Fibroblast of lung (primary cell): ENCODE data around the gene CCDC116.
"Not testable (repeated sequence)": the region's sequence is repeated elsewhere in the genome, so short reads cannot be mapped to it uniquely, and the experiment has no call there.

Source experiments
- EZH2 ChIP-seq: IDR thresholded peaks from 2 replicates; pipeline ENCODE4 v1.5.1; 2012; ENCODE audit warnings: low read length, control low read depth, mild to moderate bottlenecking; ENCODE audit errors: missing control alignments
- TF ChIP-seq, protein P1 (sequence below), 2 donors: IDR thresholded peaks in 1 of 2; conservative IDR thresholded peaks in 1 of 2; 1 replicate in 1 of 2; 2 replicates in 1 of 2; pipeline ENCODE4 v1.5.1; 2011 to 2012; ENCODE audit warnings: low read length in 2 of 2, control low read depth in 1 of 2, inconsistent platforms in 1 of 2, low read depth in 1 of 2, mild to moderate bottlenecking in 1 of 2

DNA sequence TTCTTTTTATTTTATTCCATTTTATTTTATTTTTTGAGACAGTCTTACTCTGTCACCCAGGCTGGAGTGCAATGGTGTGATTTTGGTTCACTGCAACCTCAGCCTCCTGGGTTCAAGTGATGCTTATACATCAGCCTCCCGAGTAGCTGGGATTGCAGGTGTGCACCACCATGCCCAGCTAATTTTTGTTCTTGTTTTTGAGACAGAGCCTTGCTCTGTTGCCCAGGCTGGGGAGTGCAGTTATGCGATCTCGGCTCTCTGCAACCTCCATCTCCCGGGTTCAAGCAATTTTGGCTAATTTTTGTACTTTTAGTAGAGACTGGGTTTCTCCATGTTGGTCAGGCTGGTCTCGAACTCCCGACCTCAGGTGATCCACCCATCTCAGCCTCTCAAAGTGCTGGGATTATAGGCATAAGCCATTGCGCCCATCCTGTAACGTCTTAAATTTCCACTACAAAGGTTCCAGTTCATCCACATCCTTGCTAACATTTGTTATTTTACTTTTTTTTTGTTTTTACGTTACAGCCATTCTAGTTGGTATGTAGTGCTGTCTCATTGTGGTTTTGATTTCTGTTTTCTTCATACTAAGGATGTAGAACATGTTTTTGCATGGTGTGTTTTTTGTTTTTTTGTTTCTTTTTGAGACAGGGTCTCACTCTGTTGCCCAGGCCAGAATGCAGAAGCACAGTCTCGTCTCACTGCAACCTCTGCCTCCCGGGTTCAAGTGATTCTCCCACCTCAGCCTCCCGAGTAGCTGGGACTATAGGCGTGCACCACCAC lies 36.0 kb upstream of the CCDC116 start:
- TF ChIP-seq EZH2 = not testable (repeated sequence)
- TF ChIP-seq, protein P1, sequence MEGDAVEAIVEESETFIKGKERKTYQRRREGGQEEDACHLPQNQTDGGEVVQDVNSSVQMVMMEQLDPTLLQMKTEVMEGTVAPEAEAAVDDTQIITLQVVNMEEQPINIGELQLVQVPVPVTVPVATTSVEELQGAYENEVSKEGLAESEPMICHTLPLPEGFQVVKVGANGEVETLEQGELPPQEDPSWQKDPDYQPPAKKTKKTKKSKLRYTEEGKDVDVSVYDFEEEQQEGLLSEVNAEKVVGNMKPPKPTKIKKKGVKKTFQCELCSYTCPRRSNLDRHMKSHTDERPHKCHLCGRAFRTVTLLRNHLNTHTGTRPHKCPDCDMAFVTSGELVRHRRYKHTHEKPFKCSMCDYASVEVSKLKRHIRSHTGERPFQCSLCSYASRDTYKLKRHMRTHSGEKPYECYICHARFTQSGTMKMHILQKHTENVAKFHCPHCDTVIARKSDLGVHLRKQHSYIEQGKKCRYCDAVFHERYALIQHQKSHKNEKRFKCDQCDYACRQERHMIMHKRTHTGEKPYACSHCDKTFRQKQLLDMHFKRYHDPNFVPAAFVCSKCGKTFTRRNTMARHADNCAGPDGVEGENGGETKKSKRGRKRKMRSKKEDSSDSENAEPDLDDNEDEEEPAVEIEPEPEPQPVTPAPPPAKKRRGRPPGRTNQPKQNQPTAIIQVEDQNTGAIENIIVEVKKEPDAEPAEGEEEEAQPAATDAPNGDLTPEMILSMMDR (conservative IDR thresholded peaks at IDR 0.05 in 1 of 2, IDR thresholded peaks at IDR 0.05 in 1 of 2; ENCODE audit: low read depth in 1 of 2, low read length in 2 of 2) = not testable (repeated sequence)
